NCI-H524 (cell line): ENCODE measurements around the gene LAMC2.
"Not testable (repeated sequence)": the region's sequence is repeated elsewhere in the genome, so short reads cannot be mapped to it uniquely, and the experiment has no call there.

Experiments
- DNase-seq, 2 experiments: peaks; one replicate each; lab custom pipeline; 2025; lab: John Stamatoyannopoulos, UW

Gene LAMC2

DNA sequence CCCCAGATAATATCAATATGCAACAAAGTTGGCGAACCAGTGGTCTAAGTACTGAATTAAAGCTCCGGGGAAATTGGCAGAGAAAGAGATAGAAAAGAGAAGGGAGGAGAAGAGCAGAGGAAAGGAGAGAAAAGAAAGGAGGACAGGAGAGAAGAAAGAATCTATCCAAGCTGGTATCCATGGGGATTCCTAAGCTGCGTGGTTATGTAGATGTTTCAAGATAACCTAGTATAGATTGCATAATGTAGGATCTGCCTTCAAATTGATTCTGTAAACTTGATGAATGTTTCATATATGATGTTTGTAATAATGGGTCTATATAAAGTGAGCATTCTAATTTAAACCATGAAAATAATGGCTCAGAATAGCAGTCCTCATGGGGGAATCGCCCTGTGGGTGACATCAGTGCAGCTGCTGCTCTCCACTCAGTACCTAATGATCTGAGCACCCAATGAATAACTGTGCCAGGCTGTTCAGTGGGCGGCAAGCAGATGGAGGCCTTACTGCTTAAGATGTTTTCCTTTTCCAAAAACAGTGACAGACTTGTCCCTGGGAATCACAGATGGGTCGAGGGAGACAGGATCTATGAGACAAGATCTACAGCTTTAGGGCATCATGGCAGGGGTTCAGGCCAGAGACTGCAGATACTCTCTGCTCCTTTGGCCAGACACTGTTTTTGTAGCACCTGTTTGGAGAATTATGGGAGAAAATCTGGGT is 78.0 kb downstream of the LAMC2 start:
- peak; percentile 79 to 93 for DNase-seq

DNA sequence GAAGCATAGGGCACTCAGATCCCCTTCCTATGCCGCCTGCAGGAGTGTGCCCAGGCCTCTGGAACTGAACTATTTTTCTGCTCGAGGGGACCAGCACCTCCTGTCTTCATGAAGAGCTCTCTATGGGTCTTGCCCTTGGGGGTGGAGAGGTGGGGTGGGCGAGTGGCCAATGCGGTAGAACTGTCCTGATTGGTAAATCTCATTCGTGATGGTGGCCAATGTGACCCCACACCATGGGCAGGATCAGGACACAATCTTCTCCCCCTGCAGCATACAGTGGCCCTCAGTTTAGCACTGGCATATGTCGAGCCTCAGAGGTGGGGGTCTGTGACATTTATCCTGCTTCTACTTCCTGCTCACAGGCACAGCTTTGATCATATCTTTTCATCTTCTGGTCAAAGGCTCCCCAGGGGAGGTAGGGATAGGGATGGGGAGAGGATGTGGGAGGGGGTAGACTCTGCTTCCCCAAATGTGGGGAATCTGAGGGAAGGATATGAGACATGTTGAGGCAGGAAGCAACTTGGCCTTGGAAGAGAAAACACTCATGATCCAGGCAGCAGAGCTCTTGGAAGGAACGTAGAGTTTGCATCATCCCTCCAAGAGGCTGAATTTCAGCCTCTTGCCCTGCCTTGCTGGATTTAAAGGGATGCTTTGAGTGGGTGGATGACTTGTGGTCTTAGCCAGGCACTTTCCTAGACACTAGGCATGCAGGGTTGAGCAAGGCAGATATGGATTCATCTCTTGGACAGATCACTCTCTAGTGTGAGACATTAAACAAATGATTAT is 81.8 kb downstream of the LAMC2 start:
- no peak for DNase-seq

DNA sequence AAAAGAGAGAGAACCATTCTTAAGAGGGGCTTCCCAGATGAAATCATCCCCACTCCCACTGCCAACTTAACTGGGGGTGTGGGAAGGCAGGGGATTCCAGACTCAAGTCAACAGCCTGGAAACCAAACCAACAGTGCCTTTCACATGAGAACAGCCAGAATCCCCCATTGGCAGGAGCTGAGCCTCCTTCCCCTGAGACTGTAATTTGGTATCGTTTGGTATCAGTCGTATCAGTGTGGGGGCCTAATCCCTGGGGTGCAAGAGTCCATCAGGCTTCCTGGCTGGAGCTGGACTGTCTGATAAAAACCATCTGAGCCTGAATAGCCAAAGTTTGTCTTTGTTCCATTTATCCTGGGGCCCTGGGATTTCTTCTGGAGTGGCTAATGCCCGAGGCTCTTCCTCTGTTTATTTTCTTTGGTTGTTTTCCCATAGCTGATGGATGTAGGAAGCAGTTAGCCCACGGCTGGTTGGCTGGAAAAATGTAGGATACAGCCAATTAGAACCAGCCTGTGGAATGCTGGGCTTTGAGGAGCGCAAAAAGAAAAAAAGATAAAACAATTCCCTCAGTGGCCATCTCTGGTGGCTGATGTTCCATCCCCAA is 84.6 kb downstream of the LAMC2 start:
- no peak for DNase-seq

DNA sequence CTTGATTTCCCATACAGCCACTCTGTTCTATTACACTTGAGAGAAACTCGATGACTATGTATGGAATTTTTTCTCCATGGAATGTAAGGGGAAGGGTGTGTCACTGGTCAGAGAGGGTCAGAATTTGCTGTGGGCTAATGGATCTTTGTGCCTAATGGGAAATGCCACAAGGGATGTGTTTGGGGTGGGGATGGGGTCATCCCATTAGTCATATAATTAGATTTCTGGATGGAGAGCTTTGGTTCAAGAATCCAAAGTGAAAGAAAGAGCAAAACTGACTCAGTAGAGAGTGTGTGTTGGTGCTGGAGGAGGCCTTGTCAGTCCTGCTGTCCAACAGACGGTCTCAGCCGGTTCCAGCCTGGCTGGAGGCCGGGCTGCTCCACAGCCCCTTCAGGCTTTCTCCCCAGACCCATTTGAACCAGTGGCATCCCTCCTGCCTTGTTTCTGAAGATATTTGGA is 86.4 kb downstream of the LAMC2 start:
- no peak for DNase-seq

DNA sequence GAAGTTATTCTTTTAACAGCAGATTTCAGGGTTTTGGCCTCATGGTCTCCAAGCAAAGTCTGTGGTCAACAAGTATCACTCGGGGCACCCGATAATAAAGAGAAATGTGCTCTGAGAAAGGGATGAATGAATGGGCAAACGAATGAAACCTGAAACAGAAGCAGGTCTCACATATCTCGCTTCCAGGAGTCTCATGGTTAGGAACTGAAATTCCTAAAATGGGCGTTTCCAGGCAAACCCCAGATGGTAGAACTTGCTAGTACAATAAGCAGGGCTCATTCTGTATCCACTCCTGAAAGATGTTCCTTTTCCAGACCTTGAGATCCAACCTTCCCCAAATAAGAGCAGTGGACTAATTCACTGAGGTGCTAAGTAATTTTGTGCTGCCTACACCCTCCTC is 87.2 kb downstream of the LAMC2 start:
- DNase-seq, result no peak

DNA sequence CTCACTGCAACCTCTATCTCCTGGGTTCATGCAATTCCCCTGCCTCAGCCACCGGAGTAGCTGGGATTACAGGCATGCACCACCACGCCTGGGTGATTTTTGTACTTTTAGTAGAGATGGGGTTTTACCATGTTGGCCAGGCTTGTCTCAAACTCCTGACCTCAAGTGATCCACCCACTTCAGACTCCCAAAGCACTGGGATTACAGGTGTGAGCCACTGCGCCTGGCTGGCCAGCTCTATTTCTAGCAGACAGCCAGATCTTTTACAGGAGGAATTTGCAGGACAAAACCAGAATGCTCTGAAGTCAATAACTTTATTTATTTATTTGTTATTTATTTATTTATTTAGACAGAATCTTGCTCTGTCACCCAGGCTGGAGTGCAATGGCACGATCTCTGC is 87.9 kb downstream of the LAMC2 start:
- not testable (repeated sequence) for DNase-seq

DNA sequence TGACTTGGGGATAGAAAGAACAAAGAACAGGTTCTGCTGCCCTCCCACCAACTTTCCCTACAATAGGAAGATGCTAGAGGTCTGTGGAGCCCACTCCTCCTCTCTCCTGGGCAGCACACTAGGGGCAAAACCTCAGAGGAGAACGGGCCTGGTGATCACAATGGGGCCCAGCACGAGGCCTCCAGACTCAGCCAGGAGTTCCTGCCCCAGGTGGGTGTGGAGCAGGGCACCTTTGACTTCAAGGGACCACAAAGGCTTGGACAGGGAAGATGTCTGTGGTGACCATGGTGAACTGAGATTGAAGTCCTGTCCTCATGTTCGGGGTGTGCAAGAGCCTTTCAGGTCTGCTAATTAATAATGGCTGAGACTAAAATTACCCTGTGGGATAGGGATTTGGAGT is 88.8 kb downstream of the LAMC2 start:
- no peak for DNase-seq

DNA sequence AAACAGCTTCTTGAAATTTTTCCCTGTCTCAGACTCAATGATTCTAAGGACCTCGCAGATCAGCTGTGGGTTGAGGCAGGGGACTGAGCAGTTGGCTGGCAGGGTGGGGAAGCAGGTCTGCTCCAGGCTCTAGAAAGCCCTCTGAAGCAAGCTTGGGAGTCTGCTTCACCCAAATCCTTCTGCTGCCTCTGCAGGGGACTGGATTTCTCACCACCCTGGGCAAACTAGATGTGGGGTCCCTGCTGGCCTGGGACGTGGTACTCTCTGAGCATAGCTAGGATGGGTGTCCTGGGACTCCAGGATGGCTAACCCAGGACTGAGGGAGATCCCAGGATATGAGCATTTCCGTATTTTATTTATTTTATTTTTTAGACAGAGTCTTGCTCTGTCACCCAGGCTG is 89.3 kb downstream of the LAMC2 start:
- DNase-seq, result no peak

DNA sequence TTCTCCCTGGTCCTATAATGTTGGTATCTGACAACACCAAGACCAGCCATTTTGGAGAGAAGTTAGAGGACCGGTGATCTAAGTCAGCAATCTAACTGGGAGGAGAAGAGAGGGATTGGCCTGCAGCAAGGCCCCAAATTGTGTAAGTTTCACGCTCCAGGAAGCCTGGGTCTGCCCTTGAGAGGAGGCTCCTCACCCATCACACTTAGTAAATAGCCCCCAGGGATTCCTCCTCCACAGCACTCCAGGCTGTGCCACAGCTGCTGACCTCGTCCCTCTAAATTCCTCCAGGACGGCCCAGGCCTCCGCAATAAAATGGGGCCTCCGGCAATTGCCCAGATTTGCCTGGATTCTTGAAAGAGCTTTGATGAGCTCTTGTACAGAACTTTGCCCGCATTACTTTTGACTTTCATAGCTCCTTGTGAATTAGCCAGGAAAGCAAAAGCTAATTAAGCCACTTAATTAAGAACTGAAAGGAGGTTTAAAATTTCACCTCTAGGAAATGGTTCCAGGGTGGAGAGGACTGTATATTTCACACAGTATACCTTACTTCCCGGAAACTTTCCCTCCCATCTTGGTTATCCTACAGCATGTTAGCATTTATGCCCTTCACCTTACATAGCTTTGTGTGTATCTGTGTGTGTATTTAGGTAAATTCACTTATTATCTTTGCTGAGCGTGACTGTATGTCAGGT is 90.5 kb downstream of the LAMC2 start:
- DNase-seq, result peak; percentile 59 to 81

DNA sequence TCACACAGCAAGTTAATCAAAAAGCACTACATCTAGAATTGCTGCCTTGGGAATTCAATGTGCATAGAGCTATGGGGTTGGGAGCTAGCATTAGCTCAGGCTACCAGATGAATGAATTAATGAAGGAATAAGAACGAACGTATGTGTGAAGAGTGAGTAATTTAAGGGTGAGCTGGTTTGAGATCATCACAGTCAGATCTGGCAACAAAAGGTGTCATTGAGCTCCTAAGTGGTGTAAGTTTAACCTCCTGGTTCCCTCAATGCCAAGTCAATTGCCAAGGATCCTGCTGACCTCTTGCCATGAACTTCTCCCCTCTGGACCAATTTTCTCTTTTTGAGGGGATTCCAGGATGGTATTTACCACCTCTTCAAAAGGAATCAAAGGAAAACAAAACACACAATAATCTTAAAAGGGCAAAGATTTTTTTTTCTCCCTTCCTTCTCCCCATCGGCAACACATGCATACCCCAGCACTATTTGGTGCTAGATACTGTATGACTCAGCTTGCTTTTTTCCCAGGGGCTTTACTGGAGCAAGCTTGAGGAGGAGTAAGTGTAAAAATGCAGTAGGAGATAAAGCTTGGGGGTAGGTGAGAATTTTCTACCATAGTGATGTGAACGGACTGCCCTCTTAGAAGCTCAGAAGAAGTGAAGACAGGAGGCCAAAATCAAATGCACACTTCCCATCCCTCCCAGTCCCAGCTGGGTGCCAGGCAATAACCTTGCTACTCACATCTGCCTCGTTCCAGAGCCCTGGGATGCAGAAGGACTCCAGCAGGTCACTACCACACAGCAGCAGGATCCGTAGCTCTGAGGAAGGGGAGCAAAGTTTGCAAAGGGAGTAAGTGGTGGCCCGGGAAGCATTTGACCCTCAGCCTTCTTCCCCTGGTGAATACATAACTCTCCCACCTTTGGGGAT is 92.0 kb downstream of the LAMC2 start:
- no peak for DNase-seq

DNA sequence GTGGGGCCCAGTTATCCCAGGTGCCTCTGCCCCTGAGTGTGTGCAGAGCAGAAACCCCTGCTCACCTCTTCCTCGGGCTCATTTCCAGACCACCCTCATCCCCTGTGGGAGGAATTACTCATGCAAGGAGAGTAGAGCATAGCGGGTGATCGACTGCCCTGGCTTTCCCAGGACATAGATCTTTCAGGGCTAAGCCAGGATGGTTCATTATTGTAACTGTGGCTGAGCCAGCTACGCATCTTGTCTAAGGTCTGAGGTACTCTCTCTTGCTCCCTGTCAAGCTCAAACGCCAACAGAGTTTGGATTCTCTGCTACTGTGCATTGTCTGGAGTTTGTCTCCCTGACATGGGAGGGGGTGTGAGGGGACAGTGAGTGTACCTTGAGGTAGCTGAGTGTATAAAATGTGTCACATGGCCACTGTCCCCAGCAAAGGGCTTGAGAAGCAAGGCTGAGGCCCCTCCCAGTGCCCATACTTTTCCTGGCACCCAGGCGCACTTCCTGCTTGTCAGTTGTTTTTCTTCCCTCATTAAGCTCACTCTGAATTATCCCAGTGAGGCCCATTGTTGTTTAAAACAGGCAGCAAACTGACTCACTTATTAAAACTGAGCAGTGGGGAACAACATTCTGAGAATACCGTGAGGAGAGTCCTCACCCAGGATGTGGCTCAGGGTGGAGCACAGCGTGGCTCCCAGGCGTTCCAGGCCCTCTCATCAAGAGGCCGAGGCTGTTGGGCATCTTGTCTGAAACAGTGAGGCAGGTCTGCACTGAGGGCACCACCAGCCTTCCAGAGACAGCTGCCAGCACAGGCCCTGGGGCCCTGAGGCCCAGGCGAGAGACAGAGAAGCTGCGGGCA is 92.9 kb downstream of the LAMC2 start:
- no peak for DNase-seq

DNA sequence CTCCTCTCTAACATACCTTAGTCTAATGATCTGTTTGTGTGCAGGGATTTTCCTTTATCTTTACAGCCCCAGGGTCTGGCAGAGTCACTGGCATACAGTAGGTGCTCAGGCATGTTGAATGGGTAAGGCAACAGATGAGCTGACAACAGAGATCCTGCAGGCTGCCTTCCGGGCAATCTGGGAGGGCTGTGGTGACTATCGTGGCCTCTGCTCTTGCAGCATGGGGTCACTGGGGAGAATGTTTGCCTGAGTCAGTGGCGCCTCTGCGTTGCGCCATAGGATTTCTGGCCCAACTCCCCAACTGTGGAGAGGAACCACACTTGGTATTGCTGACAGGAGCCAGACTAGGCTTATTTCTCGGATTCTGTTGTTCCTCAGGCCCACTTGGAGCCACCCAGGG is 93.8 kb downstream of the LAMC2 start:
- no peak for DNase-seq

DNA sequence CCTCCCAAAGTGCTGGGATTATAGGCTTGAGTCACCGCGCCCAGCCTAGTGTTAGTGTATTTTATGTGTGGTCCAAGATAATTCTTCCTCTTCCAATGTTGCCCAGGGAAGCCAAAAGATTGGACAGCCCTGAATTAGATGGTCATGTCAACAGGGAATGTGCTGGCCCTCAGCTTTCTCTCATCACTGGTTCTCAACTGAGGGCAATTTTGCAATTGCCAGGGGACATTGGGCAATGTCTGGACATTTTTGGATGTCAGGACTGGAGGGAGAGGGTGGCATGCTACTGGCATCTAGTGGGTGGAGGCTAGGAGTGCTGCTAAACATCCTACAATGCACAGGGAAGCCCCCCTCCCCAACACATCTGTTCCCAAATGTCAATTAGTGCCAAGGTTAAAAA is 95.0 kb downstream of the LAMC2 start:
- DNase-seq, result peak; percentile 64 to 82

DNA sequence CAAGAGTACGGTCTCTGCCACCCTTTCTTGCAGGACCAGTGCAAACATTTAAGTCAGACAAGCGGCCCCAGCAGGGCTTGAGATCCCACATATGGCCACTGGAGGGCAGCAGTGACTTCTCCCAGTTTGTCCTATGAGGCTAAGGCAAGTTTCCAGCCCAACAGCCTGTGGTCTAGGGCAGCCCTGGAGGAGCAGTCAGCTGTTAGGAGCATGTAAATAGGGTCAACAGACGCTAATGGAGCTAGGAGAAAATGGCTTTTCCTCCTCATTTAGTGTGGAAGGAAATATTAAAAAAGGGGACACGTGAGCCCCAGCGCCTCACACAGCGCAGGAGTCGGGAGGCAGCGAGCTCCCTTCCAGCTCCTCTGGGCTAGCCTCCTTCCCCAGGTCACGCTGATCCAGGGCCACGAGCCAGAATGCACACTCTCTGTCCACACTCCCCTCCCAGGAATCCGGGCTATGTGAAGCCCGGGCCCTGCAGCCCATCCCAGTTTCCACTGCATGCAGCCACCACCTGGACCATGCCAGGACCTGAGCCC is 95.6 kb downstream of the LAMC2 start:
- DNase-seq, result peak; percentile 81 to 93

DNA sequence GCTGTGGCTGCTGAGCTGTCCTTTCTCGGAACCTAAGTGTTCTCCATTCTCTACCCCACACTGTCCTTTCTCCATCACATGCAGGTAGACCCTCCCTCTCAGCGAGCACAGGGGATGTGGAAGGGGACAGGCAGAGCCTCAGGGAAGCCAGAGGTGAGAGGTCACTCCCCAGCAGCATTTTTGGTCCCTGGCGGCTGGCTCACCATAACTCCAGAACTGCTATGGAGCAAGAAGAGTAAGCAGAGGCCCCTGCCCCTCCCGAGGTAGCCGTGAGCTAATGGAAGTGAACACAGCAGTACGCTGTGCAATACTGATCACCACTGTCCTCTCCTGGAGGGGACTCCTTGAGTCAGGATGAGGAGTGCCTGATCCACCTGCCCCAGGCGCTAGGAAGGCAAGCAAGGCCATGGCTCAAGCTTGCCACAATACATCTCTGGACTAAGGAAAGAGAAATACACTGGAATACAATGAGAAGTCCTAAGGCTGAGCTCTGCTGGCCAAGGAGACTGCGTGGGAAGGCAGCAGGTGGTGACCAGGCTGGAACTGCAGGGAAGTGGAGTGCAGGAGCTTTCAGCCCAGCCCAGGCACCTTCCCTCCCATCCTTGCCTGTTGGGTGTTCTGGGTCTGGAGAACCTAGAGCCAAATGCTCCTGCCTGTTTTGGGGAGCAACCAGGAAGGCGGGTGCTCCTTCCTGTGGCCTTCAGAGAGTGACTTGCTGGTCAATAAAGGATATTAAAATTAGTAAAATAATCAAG is 96.2 kb downstream of the LAMC2 start:
- no peak for DNase-seq

DNA sequence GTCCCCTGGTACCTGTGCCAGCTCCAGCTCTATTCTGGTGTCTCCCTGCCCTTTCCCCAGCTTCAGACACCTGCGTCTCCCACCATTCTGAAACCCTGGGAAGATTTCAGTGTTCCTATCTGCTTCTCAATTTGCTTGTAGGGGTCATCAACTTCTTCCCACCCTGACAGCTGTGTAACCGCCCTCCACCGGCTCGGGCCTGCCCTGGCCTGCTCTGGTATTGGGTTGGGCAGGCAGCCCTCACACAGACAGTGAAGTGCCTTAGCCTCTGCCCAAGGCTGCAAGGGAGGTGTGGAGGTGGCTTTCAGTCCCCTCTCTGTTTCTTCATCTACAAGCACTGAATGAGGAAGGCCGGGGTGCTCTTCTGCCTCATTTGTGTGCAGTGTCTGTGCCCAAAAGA is 97.2 kb downstream of the LAMC2 start:
- DNase-seq, result peak in 1 of 2 experiments; percentile 18

DNA sequence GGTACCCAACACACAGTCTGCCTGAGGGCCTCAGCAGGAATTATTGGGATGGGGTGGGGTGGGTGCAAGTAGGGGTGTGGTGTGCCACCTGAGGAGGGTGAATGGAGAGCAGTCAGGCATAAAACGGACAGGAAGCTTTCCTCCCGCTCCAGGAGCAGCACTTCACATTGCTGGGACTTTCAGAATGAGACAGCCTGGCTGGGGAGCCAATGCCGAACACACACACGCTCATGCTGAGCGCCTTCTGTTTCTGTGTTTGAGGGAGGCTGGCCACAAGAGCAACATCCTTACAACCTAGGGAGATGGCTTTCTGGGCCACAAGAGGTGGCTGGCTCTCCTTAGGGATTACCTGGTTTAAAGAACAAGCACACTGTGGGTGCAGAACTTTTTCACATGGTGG is 98.0 kb downstream of the LAMC2 start:
- DNase-seq, result no peak

DNA sequence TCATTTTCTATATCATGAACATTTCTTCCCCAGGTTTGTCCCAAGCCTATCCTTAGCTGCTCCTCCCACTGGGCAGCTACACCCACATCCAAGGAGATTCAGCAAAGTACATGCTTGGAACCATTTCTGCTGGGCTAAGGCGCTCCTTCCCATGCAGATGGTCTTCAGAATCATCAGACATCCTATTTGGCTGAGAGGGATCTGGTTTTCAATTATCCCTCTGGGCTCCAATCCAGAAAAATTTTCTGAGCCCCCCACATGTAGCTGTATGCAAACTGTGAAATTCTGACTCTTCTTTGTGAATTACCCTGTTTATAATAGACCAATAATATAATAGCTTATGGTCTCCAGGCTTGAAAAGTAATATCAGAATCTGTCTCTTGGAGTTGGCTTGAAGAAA is 99.2 kb downstream of the LAMC2 start:
- DNase-seq, result no peak

DNA sequence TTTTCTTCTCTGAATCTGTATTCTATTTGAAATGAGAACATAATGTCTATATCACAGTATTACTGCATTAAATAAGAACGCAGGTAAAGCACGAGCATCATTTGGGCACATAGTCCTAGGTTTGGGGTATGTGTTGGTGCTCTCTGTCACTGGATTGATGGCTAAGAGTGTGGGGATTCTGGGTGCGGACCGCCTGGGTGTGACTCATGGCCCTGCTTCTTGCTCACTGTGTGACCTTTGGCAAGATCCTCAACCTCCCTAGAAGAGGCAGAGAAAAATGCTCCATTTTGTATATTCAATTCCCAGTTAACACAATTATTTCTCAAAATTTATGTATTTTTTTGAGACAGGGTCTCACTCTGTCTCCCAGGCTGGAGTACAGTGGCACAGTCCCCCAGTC is 99.7 kb downstream of the LAMC2 start:
- DNase-seq, result no peak
